Thoracic aorta (tissue), 2 donors: Measurements from ENCODE around the gene UGGT1. TPM values are rescaled to one million over a fixed set of nuclear protein-coding genes. Genes with fewer than 3 reads are reported as not detected.

Source experiments
- ATAC-seq: fragments of 150-250 bp; one replicate; pipeline ENCODE4 v1.8.0; 2017; ENCODE audit warnings: low read depth; ENCODE audit not compliant: insufficient number of reproducible peaks, low FRiP score
- DNase-seq: peaks from one replicate; pipeline ENCODE4 v3.0.0-alpha.2; 2020; ENCODE audit warnings: low spot score
- H3K27ac ChIP-seq, 2 donors: fragments of 200-600 bp; sonication (generic); 1 replicate in 1 of 2; 2 replicates in 1 of 2; pipeline ENCODE4 v1.5.1; 2016; ENCODE audit warnings: mild to moderate bottlenecking in 2 of 2, moderate library complexity in 2 of 2
- H3K27me3 ChIP-seq: fragments of 200-600 bp; sonication (generic); replicated peaks from 2 replicates; pipeline ENCODE4 v1.6.0; 2016; ENCODE audit warnings: mild to moderate bottlenecking; ENCODE audit not compliant: insufficient read depth
- H3K36me3 ChIP-seq: fragments of 200-600 bp; sonication (generic); one replicate; pipeline ENCODE4 v1.5.1; 2016
- H3K4me1 ChIP-seq, 2 donors: fragments of 200-600 bp; sonication (generic); 1 replicate in 1 of 2; 2 replicates in 1 of 2; pipeline versions ENCODE4 v1.5.1 to v1.6.0; 2016; ENCODE audit warnings: low read depth in 2 of 2, mild to moderate bottlenecking in 1 of 2; ENCODE audit not compliant: control insufficient read depth in 1 of 2
- H3K4me3 ChIP-seq: fragments of 200-600 bp; sonication (generic); 2 replicates; pipeline ENCODE4 v1.5.1; 2016; ENCODE audit warnings: mild to moderate bottlenecking
- H3K9me3 ChIP-seq: fragments of 200-600 bp; sonication (generic); 2 replicates; pipeline ENCODE4 v1.5.1; 2016
- total RNA-seq, 2 donors: library from RNA; depleted of rRNA; stranded (reverse); fragments of >200 nt; gene quantifications; one replicate each; pipeline versions ENCODE4 v1.1.0 to v1.2.3, GENCODE V29; 2016
- TF ChIP-seq, protein P1 (sequence below): fragments of 200-600 bp; sonication (generic); IDR thresholded peaks from one replicate; pipeline ENCODE4 v1.5.1; 2019; ENCODE audit warnings: antibody characterized with exemption

UGGT1 gene
- total RNA-seq, 2 donors from 2014 or later: 71.3 to 86.2 TPM

DNA sequence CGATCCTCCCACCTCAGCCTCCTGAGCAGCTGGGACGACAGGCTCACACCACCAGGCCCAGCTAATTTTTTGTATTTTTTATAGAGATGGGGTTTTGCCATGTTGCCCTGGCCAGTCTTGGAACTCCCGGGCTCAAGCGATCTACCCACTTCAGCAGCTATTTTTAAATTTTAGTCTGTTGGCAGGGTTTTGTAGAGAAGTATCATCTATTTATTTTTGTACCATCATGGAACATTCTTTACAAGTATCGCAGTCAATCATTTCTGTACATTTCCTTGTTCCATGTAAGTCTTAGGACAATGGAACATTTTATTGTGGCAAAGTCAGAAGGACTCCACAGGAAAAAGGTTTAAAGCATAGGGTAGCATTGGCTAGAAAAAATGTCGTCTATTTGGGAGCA, 94.6 kb downstream of the UGGT1 start:
- Histone ChIP-seq H3K36me3 (peaks cover 17% of the 10 kb centered on the region), H3K9me3 (no peaks in the 10 kb centered on the region), H3K27ac (no peak overlapping the region), H3K4me1 (no peaks in the 10 kb centered on the region), H3K4me3 (no peak overlapping the region), H3K27me3 (no peaks in the 10 kb centered on the region)
- DNase-seq (no peak), ATAC-seq (no peak)
- TF ChIP-seq, protein P1, sequence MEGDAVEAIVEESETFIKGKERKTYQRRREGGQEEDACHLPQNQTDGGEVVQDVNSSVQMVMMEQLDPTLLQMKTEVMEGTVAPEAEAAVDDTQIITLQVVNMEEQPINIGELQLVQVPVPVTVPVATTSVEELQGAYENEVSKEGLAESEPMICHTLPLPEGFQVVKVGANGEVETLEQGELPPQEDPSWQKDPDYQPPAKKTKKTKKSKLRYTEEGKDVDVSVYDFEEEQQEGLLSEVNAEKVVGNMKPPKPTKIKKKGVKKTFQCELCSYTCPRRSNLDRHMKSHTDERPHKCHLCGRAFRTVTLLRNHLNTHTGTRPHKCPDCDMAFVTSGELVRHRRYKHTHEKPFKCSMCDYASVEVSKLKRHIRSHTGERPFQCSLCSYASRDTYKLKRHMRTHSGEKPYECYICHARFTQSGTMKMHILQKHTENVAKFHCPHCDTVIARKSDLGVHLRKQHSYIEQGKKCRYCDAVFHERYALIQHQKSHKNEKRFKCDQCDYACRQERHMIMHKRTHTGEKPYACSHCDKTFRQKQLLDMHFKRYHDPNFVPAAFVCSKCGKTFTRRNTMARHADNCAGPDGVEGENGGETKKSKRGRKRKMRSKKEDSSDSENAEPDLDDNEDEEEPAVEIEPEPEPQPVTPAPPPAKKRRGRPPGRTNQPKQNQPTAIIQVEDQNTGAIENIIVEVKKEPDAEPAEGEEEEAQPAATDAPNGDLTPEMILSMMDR: no peak

DNA sequence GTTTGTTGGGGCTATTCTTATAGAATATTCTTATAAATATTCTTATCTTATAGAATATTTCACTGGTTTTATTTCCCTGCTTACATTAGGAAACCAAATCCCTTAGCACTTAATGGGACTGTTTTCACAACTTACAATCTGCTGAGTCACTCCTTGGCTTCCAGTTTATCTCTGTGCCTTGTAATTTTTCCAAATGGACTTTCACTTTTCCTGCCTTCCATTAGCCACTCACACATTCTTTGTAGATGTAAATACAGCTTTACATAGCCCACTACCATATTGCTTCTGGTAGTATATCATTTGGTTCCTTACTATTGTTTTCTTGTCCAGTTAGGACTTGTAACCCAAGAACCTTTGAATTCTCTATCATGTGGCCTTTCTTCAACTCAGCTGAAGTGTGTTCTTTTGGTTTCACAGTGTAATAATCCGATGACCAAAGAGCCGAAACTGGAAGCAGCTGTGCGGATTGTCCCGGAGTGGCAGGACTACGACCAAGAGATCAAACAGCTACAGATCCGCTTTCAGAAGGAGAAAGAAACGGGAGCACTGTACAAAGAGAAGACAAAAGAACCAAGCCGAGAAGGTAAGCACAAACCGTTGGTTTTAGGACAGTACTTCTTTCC, 96.1 kb downstream of the UGGT1 start:
- no peaks in the 10 kb centered on the region for H3K4me1 ChIP-seq
- H3K9me3 ChIP-seq: no peaks in the 10 kb centered on the region
- peak overlapping the region in 1 of 2 donors; percentile 3 for H3K27ac ChIP-seq
- TF ChIP-seq, protein P1: no peak
- H3K4me3 ChIP-seq: no peak overlapping the region
- H3K36me3 ChIP-seq: peaks cover 23% of the 10 kb centered on the region
- no peaks in the 10 kb centered on the region for H3K27me3 ChIP-seq
- DNase-seq: no peak
- no peak for ATAC-seq

DNA sequence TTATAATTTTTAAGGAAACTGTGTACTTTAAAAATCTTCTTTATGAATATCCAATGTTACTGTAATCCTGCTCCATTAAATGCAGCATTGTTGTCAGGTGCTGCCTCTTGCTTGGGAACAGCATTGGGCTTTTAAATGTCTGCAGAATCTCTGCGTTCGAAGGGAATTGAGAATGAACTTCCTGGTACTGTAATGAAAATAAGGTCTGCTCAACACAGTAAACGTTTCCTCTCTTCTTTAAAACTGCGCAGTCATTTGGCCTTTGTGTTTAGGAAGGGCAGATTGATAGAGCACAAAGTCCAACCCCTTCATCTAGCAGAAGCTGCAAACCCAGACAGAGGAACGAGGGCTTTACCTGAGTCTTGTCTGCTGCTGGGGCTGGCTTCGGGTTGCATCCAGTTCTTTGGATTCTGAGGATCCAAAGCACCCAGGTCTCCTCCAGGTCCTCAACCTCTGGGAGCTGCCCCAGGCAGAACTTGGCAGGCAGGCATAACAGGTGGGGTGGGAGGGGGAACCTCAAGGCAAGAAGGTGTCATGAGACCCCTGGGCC, 104.5 kb downstream of the UGGT1 start:
- peaks cover 10% of the 10 kb centered on the region for H3K36me3 ChIP-seq
- DNase-seq (no peak), ATAC-seq (no peak)
- H3K4me1 ChIP-seq: peaks cover 0 to 8% of the 10 kb centered on the region in 2 donors
- H3K9me3 ChIP-seq: no peaks in the 10 kb centered on the region
- H3K4me3 ChIP-seq: no peak overlapping the region
- TF ChIP-seq, protein P1: no peak
- H3K27ac ChIP-seq: no peak overlapping the region
- no peaks in the 10 kb centered on the region for H3K27me3 ChIP-seq

DNA sequence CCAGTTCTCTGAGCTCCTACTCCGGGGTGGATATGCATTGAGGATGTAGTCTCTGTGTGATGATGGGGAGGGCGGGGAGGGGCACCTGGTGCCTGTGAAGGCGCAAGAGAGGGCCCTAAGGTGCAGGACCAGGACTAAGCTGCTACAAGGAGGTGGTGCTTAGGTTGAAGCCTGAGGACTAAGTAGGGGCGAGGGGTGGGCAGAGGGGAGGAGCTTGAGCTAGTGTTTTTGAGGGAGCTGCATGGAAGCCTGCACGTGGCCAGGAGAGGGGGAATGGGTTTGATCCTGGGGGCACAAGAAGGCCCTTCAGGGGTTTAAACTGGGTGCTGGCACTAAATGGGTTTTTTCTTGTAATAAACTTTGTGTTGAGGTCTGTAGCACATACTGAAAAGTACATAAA, 105.0 kb downstream of the UGGT1 start:
- DNase-seq (no peak), ATAC-seq (no peak)
- no peak overlapping the region for H3K27ac ChIP-seq
- peaks cover 5% of the 10 kb centered on the region for H3K36me3 ChIP-seq
- no peak overlapping the region for H3K4me3 ChIP-seq
- H3K9me3 ChIP-seq: no peaks in the 10 kb centered on the region
- H3K4me1 ChIP-seq: peaks cover 0 to 8% of the 10 kb centered on the region in 2 donors
- TF ChIP-seq, protein P1: no peak
- no peaks in the 10 kb centered on the region for H3K27me3 ChIP-seq

DNA sequence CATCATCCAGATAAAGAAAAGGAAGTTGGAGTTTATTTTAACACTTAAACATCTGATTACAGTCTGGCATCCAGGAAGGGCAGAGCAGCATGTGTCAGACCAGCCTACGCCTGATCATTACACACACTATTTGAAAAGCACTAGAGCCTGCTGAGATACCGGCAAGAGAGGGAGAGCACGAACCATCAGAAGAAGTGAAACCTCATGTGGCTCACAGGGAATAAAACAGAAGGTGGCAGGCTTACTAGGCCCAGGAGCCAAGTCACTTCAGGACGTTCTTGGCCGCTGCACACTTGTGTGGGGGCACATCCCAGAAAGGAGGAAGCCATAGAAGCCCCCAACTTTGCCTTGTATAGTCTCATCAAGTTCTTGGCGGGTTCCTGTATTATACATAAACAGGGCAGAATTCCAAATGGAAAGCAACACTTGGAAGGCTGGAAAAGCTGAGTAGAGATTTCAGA, 105.5 kb downstream of the UGGT1 start:
- H3K4me1 ChIP-seq: peaks cover 0 to 8% of the 10 kb centered on the region in 2 donors
- peaks cover 5% of the 10 kb centered on the region for H3K36me3 ChIP-seq
- H3K9me3 ChIP-seq: no peaks in the 10 kb centered on the region
- no peak overlapping the region for H3K27ac ChIP-seq
- TF ChIP-seq, protein P1: no peak
- no peaks in the 10 kb centered on the region for H3K27me3 ChIP-seq
- DNase-seq (no peak), ATAC-seq (no peak)
- H3K4me3 ChIP-seq: no peak overlapping the region
